CD8-positive, alpha-beta memory T cell (primary cell): Measurements from ENCODE around the gene GBP7. TPM values are rescaled to one million over a fixed set of nuclear protein-coding genes. Genes with fewer than 3 reads are reported as not detected.
"Not testable (repeated sequence)": the region's sequence is repeated elsewhere in the genome, so short reads cannot be mapped to it uniquely, and the experiment has no call there.

ENCODE experiments used
- CTCF ChIA-PET: fragments of 350-600 bp; sonication (Branson Sonifier 250); formaldehyde crosslinking; loops from one replicate; lab custom pipeline; 2021; ENCODE audit warnings: antibody characterized with exemption; lab: Charles Lee
- POLR2A ChIA-PET: fragments of 350-600 bp; sonication (Branson Sonifier 250); formaldehyde crosslinking; loops from one replicate; lab custom pipeline; 2021; ENCODE audit warnings: antibody characterized with exemption; lab: Charles Lee
- DNase-seq, 5 donors: peaks; one replicate each; pipeline versions ENCODE4 v3.0.0 to v3.0.0-alpha.2; 2020 to 2022; ENCODE audit warnings: mixed read lengths in 1 of 5
- H3K27ac ChIP-seq: one replicate; pipeline ENCODE4 v1.7.0; 2013; ENCODE audit warnings: low read depth, mild to moderate bottlenecking, low read length, moderate library complexity
- H3K27me3 ChIP-seq: 2 replicates; pipeline ENCODE4 v1.7.0; 2013; ENCODE audit warnings: low read length, mild to moderate bottlenecking; ENCODE audit not compliant: insufficient read depth, poor library complexity, severe bottlenecking
- H3K36me3 ChIP-seq: 2 replicates; pipeline ENCODE4 v1.7.0; 2013; ENCODE audit warnings: mild to moderate bottlenecking, low read length, moderate library complexity; ENCODE audit not compliant: insufficient read depth
- H3K4me1 ChIP-seq: 2 replicates; pipeline ENCODE4 v1.7.0; 2013; ENCODE audit warnings: mild to moderate bottlenecking, low read length, moderate library complexity; ENCODE audit not compliant: insufficient read depth
- H3K4me3 ChIP-seq: 2 replicates; pipeline ENCODE4 v1.7.0; 2013; ENCODE audit warnings: mild to moderate bottlenecking, low read length
- H3K9me3 ChIP-seq: 2 replicates; pipeline ENCODE4 v1.7.0; 2013; ENCODE audit warnings: mild to moderate bottlenecking, low read length
- H3K27ac Mint-ChIP-seq, 8 donors: one replicate each; pipeline ENCODE4 v1.8.0; 2020 to 2021; ENCODE audit warnings: mixed read lengths in 8 of 8, mild to moderate bottlenecking in 6 of 8, inconsistent platforms in 3 of 8, moderate library complexity in 3 of 8
- H3K27me3 Mint-ChIP-seq, 2 donors: one replicate each; pipeline ENCODE4 v1.8.0; 2020 to 2021; ENCODE audit warnings: mixed read lengths in 2 of 2, mild to moderate bottlenecking in 1 of 2, moderate library complexity in 1 of 2
- H3K36me3 Mint-ChIP-seq, 3 donors: one replicate each; pipeline ENCODE4 v1.8.0; 2020 to 2021; ENCODE audit warnings: mixed read lengths in 3 of 3, inconsistent platforms in 1 of 3, mild to moderate bottlenecking in 1 of 3
- H3K4me1 Mint-ChIP-seq, 3 donors: one replicate each; pipeline ENCODE4 v1.8.0; 2020 to 2021; ENCODE audit warnings: mixed read lengths in 3 of 3, inconsistent platforms in 1 of 3, mild to moderate bottlenecking in 1 of 3
- H3K4me3 Mint-ChIP-seq, 7 donors: one replicate each; pipeline ENCODE4 v1.8.0; 2020 to 2021; ENCODE audit warnings: mixed read lengths in 7 of 7, mild to moderate bottlenecking in 6 of 7, moderate library complexity in 4 of 7, inconsistent platforms in 2 of 7
- H3K9me3 Mint-ChIP-seq, 5 donors: one replicate each; pipeline ENCODE4 v1.8.0; 2020 to 2022; ENCODE audit warnings: mixed read lengths in 5 of 5, mild to moderate bottlenecking in 3 of 5, moderate library complexity in 2 of 5, inconsistent platforms in 1 of 5
- polyA plus RNA-seq: library from polyadenylated mRNA; unstranded; fragments of 300-500 nt; fragmentation: Illumina TruSeq; gene quantifications from one replicate; pipeline ENCODE4 v1.2.3, GENCODE V29; 2021
- total RNA-seq, 2 experiments: library from RNA; stranded (reverse); gene quantifications; one replicate each; pipeline ENCODE4 v1.2.3, GENCODE V29; 2021

GBP7 gene
- total and polyA plus RNA-seq, 3 experiments from 2014 or later = 0.09 to 0.13 TPM; not detected in 1

DNA sequence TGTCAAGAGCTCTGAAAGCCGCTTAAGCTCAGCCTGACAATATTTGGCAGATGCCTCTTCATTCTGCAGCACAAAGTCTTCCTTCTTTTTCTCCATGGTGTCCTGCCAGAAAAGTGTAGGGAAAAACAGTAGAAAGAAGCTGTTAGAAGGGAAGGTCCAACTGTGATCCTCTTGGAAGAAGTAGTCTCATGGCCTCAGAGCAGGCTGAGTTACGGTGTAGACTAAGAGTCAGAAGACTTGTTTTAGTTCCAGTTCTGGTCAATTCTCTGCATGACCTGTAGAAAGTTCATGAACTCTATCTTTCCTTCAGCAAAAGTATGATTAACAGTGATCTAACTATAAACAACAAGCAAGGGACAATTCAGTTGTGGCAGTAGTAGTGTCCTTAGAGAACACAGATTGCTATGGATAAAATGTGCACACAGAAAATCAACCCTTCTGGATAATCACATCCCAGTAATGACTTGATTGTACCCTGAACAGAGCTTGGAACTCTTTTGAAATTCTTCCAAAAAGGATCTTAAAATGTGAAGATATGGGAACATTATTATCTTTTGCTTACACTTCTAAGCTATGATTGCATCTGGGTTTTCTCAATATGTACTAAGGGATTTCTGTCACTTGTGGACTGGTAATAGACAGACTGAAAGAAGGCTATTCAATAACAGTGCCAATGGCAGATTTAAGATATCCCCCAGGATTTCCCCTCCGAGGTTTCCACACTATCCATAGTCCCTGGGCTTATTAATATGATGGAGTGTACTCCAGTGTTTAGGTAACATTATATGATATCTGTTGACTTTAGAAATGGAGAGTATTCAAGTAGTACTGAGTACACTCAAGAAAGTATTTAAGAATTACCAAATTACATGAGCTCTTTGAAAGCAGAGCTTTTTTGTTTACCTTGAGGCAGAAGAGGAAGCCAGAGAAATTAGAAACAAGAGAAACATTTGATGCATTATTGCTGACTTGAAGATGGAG lies 27.8 kb downstream of the GBP7 start:
- CTCF ChIA-PET = interaction anchor here (1.1 to 1.4 kb wide), 2 partner anchors 16 to 21 kb away, joined by 3 to 4 read pairs; no protein-coding TSS in a partner anchor
- Histone ChIP-seq H3K36me3 (no peaks in the 10 kb centered on the region), H3K9me3 (no peaks in the 10 kb centered on the region), H3K27ac (no peak overlapping the region), H3K4me3 (no peak overlapping the region), H3K4me1 (no peaks in the 10 kb centered on the region), H3K27me3 (no peaks in the 10 kb centered on the region)
- peaks cover 0 to 1% (median 0%) of the 10 kb centered on the region in 3 donors for H3K36me3 Mint-ChIP-seq
- H3K9me3 Mint-ChIP-seq = no peaks in the 10 kb centered on the region
- POLR2A ChIA-PET = interaction anchor here (0.6 kb wide), 1 partner anchor 31 kb away, joined by 3 read pairs; no protein-coding TSS in a partner anchor
- H3K27ac Mint-ChIP-seq = no peak overlapping the region
- no peak overlapping the region for H3K4me3 Mint-ChIP-seq
- no peak for DNase-seq
- peaks cover 2 to 9% of the 10 kb centered on the region in 2 donors for H3K27me3 Mint-ChIP-seq
- H3K4me1 Mint-ChIP-seq = peaks cover 0 to 2% (median 0%) of the 10 kb centered on the region in 3 donors

DNA sequence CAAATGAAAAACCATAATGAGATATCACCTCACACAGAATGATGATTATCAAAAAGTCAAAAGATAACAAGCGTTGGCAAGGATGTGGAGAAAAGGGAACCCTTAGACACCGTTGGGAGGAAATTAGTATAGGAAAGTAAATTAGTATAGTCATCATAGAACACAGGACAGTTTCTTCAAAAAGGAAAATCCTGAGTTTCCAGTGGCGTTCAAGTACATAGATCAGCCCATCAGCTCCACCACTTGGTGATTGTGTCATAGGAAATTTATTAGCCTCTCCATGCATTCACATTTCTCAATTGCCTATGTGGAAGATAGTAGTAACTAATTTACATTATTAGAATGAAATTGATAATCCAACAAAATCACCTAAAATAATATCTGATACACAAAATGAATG lies 29.1 kb downstream of the GBP7 start:
- ChIA-PET CTCF (no interaction called here), POLR2A (no interaction called here)
- DNase-seq = no peak
- H3K4me1 ChIP-seq = no peaks in the 10 kb centered on the region
- no peaks in the 10 kb centered on the region for H3K36me3 ChIP-seq
- no peak overlapping the region for H3K4me3 Mint-ChIP-seq
- peaks cover 0 to 1% (median 0%) of the 10 kb centered on the region in 3 donors for H3K36me3 Mint-ChIP-seq
- no peak overlapping the region for H3K4me3 ChIP-seq
- H3K27ac ChIP-seq = no peak overlapping the region
- H3K9me3 ChIP-seq = no peaks in the 10 kb centered on the region
- H3K4me1 Mint-ChIP-seq = peaks cover 1 to 2% (median 2%) of the 10 kb centered on the region in 3 donors
- no peak overlapping the region for H3K27ac Mint-ChIP-seq
- no peaks in the 10 kb centered on the region for H3K27me3 ChIP-seq
- H3K27me3 Mint-ChIP-seq = peaks cover 0 to 9% of the 10 kb centered on the region in 2 donors
- H3K9me3 Mint-ChIP-seq = no peaks in the 10 kb centered on the region

DNA sequence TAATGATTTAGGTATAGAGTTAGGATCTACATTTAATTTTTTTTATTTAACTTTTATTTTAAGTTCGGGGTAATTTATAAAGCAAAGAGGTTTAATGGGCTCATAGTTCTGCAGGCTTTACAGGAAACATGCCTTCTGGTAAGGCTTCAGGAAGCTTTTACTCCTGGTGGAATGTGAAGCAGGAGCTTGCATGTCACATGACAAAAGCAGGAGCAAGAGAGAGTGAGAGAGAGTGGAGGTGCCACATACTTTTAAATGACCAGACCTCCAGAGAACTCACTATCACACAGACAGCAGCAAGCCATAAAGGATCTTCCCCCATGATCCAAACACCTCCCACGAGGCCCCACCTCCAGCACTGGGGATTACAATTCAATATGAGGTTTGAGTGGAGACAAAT lies 32.3 kb downstream of the GBP7 start:
- no peaks in the 10 kb centered on the region for H3K9me3 ChIP-seq
- H3K4me3 Mint-ChIP-seq = no peak overlapping the region
- peaks cover 0 to 1% (median 0%) of the 10 kb centered on the region in 5 donors for H3K9me3 Mint-ChIP-seq
- H3K27ac ChIP-seq = no peak overlapping the region
- no peaks in the 10 kb centered on the region for H3K36me3 ChIP-seq
- ChIA-PET CTCF (no interaction called here), POLR2A (no interaction called here)
- H3K27me3 Mint-ChIP-seq = peaks cover 0 to 8% of the 10 kb centered on the region in 2 donors
- H3K36me3 Mint-ChIP-seq = peaks cover 0 to 2% (median 1%) of the 10 kb centered on the region in 3 donors
- peaks cover 4 to 11% (median 6%) of the 10 kb centered on the region in 3 donors for H3K4me1 Mint-ChIP-seq
- H3K27me3 ChIP-seq = no peaks in the 10 kb centered on the region
- no peaks in the 10 kb centered on the region for H3K4me1 ChIP-seq
- DNase-seq = no peak
- no peak overlapping the region for H3K4me3 ChIP-seq
- H3K27ac Mint-ChIP-seq = no peak overlapping the region

DNA sequence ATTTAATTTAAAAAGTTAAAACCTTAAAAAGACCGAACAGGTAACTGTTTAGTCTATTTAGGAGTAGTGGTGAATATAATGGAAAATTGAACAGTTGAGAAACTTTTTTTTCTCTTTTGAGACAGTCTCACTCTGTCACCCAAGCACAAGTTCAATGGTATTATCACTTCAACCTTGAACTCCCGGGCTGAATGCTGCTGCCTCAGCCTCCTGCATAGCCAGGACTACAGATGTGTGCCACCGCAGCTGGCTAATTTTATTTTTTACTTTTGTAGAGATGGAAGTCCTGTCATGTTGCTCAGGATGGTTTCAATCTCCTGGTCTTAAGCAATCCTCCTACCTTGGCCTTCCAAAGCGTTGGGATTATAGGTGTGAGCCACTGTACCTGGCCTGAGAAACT lies 33.6 kb downstream of the GBP7 start:
- POLR2A ChIA-PET = no interaction called here
- Mint-ChIP-seq H3K36me3 (peaks cover 0 to 14% (median 0%) of the 10 kb centered on the region in 3 donors), H3K27ac (no peak overlapping the region), H3K4me1 (peaks cover 4 to 11% (median 6%) of the 10 kb centered on the region in 3 donors), H3K9me3 (peaks cover 0 to 8% (median 0%) of the 10 kb centered on the region in 5 donors), H3K27me3 (no peaks in the 10 kb centered on the region), H3K4me3 (no peak overlapping the region)
- H3K36me3 ChIP-seq = no peaks in the 10 kb centered on the region
- H3K27me3 ChIP-seq = no peaks in the 10 kb centered on the region
- CTCF ChIA-PET = no interaction called here
- no peak overlapping the region for H3K4me3 ChIP-seq
- DNase-seq = no peak
- H3K4me1 ChIP-seq = no peaks in the 10 kb centered on the region
- H3K27ac ChIP-seq = no peak overlapping the region
- H3K9me3 ChIP-seq = no peaks in the 10 kb centered on the region

DNA sequence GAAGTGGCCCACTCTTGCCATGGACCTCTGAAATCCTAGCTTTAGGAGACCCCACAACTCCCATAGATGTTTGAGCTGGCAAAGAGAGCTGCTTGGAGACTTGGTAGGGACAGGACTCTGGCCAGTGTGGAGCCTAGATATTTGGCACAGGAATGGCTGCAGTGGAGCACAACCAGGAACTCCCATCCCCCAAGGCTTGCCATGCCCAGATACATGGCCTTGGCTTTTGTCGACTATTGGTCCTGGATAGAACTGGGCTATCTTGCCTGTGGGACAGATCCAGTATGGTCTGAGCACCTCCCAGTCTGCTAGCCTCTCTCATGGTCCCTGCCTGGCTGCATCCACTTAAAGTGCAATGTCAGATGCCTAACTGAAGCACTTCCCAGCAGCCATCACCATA lies 42.1 kb downstream of the GBP7 start:
- H3K4me3 Mint-ChIP-seq = no peak overlapping the region
- peaks cover 0 to 8% (median 0%) of the 10 kb centered on the region in 5 donors for H3K9me3 Mint-ChIP-seq
- no peaks in the 10 kb centered on the region for H3K36me3 ChIP-seq
- POLR2A ChIA-PET = no interaction called here
- H3K4me1 ChIP-seq = peaks cover 10% of the 10 kb centered on the region
- peaks cover 10 to 15% (median 15%) of the 10 kb centered on the region in 3 donors for H3K4me1 Mint-ChIP-seq
- no peak for DNase-seq
- no peaks in the 10 kb centered on the region for H3K27me3 ChIP-seq
- H3K4me3 ChIP-seq = no peak overlapping the region
- H3K27ac Mint-ChIP-seq = no peak overlapping the region
- H3K27me3 Mint-ChIP-seq = peaks cover 0 to 1% of the 10 kb centered on the region in 2 donors
- no peaks in the 10 kb centered on the region for H3K9me3 ChIP-seq
- H3K27ac ChIP-seq = no peak overlapping the region
- CTCF ChIA-PET = no interaction called here
- H3K36me3 Mint-ChIP-seq = peaks cover 0 to 44% (median 1%) of the 10 kb centered on the region in 3 donors

DNA sequence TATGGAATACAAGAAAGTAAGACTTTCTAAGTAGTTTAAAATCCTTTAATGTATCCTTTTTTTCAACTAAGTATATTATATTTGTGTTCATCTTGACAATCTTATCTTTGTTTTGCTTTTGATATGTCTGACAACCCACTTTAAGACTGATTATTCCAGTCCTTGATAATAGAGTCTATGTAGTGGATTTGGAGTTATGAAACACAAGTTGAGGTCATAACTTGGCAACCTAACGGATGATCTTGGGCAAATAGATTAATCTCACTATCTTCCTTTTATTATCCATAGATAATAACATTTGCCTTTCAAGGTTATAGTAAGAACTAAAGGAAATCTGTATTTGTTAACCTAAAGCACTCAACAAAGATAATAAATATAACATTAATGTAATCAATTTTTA lies 45.1 kb downstream of the GBP7 start:
- Mint-ChIP-seq H3K27me3 (peaks cover 0 to 1% of the 10 kb centered on the region in 2 donors), H3K27ac (peak overlapping the region in 1 of 8 donors; percentile 11), H3K4me1 (peaks cover 23 to 36% (median 33%) of the 10 kb centered on the region in 3 donors), H3K9me3 (peaks cover 0 to 7% (median 0%) of the 10 kb centered on the region in 5 donors), H3K36me3 (peaks cover 0 to 16% (median 13%) of the 10 kb centered on the region in 3 donors), H3K4me3 (no peak overlapping the region)
- Histone ChIP-seq H3K4me3 (no peak overlapping the region), H3K4me1 (peaks cover 10% of the 10 kb centered on the region), H3K27me3 (no peaks in the 10 kb centered on the region), H3K27ac (no peak overlapping the region), H3K9me3 (no peaks in the 10 kb centered on the region), H3K36me3 (no peaks in the 10 kb centered on the region)
- ChIA-PET POLR2A (no interaction called here), CTCF (no interaction called here)
- no peak for DNase-seq

DNA sequence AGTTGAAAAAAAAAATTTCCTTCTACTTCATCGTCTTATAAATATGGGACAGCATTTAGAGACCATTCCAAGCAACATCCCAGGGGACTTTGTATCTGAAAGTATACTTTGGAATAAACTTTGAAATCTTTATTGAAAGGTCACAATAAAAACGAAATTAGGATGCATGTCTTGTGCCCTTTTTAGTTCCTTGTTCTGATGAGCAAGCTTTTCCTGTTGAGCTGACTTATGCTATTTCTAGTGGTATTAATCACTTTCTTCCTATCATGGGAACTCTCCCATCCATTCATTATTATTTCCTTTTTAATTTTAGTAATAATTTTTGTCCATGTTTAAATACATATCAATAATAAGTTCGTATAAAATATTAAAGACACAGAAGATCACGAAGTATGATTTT lies 45.9 kb downstream of the GBP7 start:
- H3K4me1 ChIP-seq = peaks cover 10% of the 10 kb centered on the region
- CTCF ChIA-PET = no interaction called here
- Mint-ChIP-seq H3K36me3 (peaks cover 0 to 21% (median 11%) of the 10 kb centered on the region in 3 donors), H3K27ac (peak overlapping the region in 1 of 8 donors; percentile 90), H3K9me3 (peaks cover 0 to 7% (median 0%) of the 10 kb centered on the region in 5 donors), H3K4me3 (peak overlapping the region in 1 of 7 donors; percentile 83), H3K27me3 (peaks cover 0 to 1% of the 10 kb centered on the region in 2 donors), H3K4me1 (peaks cover 25 to 40% (median 33%) of the 10 kb centered on the region in 3 donors)
- no peak for DNase-seq
- POLR2A ChIA-PET = no interaction called here
- H3K4me3 ChIP-seq = peak overlapping the region; percentile 48
- H3K27me3 ChIP-seq = no peaks in the 10 kb centered on the region
- no peak overlapping the region for H3K27ac ChIP-seq
- H3K9me3 ChIP-seq = no peaks in the 10 kb centered on the region
- no peaks in the 10 kb centered on the region for H3K36me3 ChIP-seq

DNA sequence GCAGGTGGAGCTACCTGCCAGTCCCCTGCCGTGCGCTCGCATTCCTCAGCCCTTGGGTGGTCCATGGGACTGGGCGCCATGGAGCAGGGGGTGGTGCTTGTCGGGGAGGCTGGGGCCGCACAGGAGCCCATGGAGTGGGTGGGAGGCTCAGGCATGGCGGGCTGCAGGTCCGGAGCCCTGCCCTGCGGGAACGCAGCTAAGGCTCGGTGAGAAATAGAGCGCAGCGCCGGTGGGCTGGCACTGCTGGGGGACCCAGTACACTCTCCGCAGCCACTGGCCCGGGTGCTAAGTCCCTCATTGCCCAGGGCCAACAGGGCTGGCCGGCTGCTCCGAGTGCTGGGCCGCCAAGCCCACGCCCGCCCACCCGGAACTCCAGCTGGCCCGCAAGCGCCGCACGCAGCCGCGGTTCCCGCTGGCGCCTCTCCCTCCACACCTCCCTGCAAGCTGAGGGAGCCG lies 47.8 kb downstream of the GBP7 start:
- H3K4me3 Mint-ChIP-seq = peak overlapping the region in 2 of 7 donors; percentile 99 to 100
- not testable (repeated sequence) for DNase-seq
- CTCF ChIA-PET = interaction anchor here (2.2 kb wide), 1 partner anchor 231 kb away, joined by 11 read pairs; no protein-coding TSS in a partner anchor

More for the DNA sequence above, 47.8 kb downstream of the GBP7 start:
- H3K4me3 ChIP-seq, H3K36me3 ChIP-seq, H3K27me3 ChIP-seq, POLR2A ChIA-PET, H3K9me3 Mint-ChIP-seq, H3K27me3 Mint-ChIP-seq, H3K9me3 ChIP-seq, H3K27ac ChIP-seq: not testable (repeated sequence)
- Mint-ChIP-seq H3K36me3 (peaks cover 0 to 34% (median 0%) of the 10 kb centered on the region in 3 donors), H3K4me1 (peaks cover 38 to 59% (median 51%) of the 10 kb centered on the region in 3 donors), H3K27ac (peak overlapping the region in 4 of 8 donors; percentile 84 to 99 (median 98))
- H3K4me1 ChIP-seq = peaks cover 19% of the 10 kb centered on the region
